GM18517 (cell line): ENCODE measurements around the gene DBH.

Experiments
- ATAC-seq: cut with Tn5 transposase; IDR thresholded peaks from one replicate; pipeline ENCODE4 v1.9.1; 2021; ENCODE audit warnings: mild to moderate bottlenecking, moderate library complexity; ENCODE audit not compliant: unreplicated experiment

Gene DBH

DNA sequence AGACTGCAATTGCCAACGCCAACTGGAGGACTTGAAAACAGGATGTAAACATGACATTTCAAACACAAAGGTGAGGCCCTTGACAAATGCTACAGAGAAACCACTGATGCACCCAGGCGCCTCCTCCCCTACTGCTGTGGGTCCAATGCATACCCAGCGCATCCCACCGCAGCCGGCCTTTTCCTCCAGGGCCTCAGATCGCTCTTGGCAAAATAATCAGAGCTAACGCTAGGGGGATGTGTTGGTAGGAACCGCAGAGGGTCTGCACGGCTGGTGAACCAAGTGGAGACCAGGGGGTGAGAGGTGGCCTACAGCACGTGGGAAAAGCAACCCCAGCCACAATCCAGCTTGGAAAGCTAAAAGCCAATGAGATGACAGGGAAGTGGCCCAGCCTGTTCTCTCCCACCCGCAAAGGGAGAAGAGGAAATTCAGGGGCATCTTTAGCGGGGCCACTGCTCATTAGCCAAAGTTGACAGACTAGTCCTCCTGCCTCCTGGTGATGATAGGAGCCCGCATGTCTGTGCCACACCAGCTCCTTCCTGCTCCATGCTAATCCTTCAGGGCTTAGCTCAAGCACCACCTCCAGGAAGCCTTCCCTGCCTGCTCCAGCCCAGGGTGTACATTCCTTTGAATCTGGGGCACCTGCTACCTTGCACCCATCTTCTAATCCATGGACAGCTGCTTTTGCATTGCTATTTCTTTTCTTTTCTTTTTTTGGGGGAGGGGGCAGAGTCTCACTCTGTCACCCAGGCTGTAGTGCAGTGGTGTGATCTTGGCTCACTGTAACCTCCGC lies 32.8 kb upstream of the DBH start:
- no peak for ATAC-seq

DNA sequence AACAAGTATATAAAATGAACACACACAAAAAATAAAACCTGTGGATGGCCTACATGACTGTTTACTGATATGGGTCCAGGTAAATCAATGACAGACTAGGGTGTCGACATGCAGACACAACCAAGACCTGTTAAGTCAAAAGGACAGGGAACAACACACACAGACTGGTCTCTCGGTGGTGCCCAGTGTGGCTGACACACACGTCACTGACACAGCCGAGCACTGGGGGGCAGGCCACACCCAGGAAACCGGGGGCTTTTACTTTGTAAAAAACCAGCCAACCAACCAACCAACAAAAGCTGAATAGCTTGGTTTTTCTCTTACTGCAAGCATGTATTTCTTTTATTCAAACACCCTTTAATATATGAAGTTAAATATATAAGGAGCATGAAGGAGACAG lies 31.9 kb upstream of the DBH start:
- ATAC-seq, result no peak

DNA sequence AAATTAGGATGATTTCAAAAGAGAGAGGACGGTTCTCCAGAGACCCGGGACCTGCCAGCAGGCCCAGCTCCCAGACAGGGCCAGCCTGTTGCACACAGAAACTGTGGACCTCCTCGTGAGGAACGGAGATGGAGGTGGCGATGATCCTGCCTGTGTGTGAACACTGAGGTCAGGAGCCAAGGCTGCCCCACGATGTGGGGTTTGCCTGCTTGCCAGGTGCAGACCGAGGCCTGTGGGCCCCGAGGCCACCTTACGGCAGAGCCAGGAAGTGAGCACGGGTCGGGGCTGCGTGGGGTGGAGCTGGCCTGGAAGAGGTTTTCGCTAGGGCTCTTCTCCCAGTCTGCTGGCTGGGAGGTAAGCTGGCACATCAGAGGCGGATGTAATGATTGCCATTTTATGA lies 31.3 kb upstream of the DBH start:
- no peak for ATAC-seq

DNA sequence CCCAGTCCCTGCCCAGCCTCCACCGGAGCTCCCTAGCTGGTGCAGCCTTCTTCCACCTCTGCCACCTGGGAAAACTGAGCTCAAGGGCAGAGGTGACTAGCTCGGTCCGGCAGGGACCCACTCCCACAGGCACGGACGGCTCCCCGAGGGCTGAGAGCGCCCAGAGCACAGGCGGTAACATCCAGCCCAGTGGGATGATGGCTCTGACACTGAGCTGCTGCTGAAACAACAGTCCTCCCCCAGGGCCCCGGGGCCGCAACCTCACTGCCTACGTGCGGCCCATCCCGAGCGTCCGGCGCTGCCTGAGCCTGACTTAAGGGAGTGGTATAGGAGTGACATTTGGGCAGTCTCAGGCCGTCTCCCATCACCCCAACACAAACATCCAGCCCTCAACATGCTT lies 30.7 kb upstream of the DBH start:
- ATAC-seq, result no peak

DNA sequence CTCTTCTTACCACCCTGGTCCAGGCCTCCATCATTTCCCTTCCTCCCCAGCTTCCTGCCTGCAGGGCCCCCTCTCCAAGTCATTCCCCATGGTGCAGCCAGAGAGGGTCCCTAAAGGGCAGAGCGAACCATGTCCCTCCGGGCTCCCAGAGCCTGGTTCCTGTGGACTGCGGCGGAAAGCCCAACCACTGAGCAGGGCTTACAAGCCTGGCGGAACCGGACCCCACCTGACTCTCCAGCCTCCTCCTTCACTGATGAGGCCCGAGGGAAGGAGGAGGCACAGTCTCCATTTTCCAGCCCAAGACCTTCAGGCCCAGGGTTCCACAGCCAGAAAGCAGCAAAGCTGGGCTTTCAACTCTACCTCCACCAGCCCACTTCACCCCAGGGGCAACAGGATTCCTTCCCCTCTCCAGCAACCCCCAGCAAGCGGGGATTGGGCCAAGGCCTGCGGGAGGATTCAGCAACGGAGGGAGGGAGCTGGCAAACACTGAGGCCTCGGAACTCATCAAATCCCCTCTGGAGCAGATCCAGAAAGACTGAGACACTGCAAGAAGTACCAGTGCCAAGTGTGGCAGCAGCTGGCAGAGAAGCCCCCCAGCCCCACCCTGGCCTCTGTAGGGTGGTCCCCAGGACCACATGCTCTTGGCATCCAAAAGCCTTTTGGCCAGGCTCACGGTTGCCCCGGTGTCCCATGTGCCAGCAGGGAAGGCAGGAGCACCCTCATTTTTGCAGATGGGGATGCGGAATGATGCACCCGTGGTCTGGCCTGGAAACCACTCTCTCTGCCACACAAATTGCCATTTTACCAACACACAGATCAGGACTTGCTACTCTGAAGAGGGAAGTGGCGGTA lies 30.1 kb upstream of the DBH start:
- ATAC-seq, result no peak

DNA sequence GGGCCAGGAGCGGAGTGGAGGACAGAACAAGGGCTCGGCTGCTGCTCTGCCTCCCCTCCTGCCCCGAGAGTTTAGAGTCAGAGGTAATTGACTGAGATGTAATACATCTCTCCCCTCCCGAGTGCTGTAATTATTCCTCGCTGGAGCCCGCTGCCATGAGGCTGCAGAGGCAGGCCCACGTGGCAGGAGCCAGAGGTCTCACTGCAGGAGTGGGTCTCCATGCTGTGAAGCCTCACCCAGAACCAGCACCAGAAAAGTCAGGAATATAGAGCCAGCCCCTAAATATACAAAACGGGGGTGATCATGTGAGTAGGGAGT lies 29.5 kb upstream of the DBH start:
- ATAC-seq, result no peak

DNA sequence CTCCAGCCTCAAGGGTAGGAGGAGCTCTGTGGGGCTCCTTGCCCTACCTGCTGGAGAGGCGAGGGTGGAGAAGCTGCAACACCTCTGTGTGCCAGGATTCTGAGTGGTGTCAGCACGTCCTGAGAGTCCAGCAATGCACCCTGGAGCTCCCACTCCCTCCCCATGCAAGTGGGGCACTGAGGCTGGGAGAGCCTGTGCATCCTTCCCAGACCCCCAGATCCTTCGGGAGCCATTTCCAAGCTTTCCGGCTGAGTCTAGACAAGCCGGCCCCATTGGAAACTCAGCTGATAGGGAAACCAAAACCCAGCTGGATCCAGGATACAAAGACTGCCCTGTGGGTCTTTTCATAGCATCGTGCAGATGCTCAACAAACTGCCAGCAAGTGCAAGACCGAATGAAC lies 28.8 kb upstream of the DBH start:
- ATAC-seq, result no peak

DNA sequence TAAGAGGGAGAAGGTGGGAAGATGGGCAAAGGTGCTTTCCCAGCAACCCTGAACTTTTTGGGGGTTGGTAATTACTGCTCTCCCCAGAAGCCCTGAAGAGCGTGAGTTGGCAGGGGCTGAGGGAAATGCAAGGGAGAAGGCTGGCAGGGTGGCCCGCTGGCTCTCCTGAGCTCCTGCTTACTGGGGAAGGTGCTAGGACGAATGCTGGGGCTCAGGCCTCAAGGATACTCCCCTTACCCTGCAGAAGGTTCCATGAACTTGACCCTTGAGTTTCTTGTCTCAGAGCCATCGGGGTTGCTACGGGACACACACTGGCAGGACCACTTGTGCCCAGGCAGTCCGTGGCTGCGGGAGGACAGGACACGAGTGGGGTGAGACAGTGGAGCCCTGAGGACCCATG lies 28.2 kb upstream of the DBH start:
- no peak for ATAC-seq

DNA sequence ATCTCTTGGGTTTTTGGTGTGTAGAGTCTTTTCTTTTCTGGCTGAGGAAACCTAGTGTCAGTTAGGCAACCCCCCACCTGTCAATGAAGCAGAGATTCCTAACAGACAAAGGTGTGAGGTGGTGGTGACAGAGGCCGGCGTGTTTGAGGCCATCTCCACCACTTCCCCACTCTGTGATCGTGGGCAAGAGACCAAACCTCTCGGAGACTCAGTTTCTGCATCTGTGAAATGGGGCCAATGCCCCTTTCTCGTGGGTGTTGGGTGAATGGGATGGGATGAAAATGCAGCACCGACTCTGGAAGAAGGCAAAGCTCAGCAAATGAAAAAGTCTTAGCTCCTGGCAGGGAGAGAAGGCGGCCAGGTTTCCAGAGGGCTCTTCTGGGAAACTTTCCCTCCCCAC lies 27.8 kb upstream of the DBH start:
- no peak for ATAC-seq

DNA sequence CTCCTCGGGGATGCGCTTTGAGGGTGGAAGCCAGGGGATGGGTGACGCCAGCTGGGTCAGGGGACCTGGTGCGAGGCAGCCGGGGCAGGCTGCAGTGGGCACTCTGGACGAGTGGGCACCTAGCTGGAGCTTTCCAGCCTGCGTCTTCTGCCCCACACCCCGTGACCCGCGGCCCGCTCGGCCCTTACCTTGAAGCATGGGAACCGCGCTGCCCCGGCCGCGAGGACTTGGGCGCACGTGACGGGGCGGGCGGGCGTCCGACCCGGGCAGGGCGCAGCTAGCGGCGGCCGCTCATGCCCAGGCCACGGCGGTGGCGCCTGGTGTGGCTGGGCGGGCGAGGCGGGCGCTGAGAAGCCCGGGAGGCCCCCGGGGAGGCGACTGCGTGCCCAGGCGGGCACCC lies 27.3 kb upstream of the DBH start:
- ATAC-seq, result no peak

DNA sequence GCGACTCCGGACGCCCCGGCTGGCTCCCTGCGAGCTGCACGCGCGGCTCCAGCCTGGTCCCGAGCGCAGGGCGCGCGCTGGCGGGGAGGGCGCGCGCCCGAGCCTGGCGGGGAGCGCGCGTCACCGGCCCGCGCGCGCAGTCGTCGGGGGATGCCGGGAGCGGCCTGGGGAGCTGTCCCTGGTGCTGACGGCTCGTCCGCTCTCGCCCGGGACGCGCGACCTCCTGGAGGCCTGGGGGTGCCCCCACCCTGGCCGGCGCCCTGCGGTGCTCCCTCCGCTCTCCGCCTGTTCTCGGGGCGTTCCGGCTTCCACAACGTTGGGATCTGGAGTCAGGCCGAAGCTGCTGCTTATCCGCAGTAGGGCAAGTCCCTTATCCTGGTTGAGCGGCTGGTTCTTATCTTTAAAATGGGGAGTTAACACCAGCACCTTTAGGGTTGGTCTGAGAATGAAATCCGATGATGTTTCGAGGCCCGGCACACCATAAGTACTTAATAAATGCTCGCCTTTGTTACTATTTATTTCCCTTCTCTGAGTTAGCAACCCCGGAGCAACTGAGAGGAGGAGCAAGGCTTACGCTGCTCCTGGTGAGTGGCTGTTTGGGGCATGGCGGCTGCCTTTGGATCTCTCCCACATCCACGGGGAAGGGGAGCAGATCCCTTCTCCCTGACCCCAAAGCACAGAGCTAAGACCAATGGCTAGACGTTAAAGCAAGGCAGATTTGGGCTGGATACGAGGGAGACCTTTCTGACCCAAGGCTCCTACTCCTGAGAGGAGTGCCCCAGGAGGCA lies 26.7 kb upstream of the DBH start, which contains the start of gene FAM163B:
FAM163B (minus strand) TSS at position 79 of the 788 bp plus-strand sequence. CDS start 29,166 bp downstream, outside the sequence.
- ATAC-seq, result no peak

DNA sequence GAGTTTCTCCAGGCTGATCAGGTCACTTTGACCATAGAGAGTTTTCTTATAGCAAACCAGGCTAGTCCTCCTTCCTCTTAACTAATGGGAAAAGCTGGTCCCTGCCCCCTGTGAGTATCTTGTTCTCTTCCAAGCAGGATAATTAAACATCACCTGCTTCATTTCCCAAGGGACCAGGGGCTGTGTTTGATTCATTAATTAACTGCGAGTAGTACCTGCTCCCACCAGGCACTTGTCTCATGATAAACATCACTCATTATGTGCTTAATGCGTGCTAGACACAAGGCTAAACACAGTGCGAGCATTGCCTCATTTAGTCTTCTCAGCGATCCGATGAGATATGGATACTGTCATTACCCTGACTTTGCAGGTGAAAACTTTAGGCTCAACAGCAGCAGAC lies 25.3 kb upstream of the DBH start:
- ATAC-seq, result no peak

DNA sequence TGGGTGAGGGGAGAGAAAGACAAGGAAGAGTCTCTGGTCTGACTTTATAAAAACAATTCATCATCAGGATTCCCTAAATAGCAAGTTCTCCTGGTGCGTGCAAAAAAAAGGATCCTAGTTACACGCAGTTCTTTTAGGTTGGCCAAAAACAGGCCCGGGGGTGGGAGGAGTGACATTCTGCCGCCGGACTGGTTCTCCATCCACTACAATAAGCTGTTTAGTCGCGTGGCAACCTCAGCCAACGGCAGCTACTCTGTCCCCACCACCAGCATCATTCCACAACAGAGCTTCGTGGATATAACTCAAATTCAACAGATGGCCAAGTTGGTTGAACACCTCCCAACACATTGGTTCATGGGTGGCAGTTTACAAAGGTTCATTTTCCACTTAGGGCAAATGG lies 24.1 kb upstream of the DBH start:
- no peak for ATAC-seq

DNA sequence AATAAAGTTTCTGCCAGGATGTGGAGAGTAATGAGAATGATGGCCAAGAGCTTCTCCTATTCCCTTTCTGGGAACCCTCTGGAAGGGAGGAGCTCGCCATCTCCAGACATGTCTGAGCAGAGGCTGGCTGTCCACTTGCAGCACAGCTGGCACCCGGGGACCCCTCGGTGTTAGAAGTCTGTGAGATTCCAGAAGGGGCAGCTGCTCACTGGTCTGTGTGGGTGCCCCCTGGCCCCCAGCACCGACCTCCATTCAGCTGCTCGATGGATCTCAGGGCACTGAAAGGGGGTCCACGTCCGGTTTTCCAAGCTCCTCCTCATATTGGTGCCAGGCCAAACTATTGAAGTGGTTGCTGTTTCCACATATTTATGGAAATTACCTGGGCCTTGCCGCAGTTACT lies 23.3 kb upstream of the DBH start:
- ATAC-seq, result no peak

DNA sequence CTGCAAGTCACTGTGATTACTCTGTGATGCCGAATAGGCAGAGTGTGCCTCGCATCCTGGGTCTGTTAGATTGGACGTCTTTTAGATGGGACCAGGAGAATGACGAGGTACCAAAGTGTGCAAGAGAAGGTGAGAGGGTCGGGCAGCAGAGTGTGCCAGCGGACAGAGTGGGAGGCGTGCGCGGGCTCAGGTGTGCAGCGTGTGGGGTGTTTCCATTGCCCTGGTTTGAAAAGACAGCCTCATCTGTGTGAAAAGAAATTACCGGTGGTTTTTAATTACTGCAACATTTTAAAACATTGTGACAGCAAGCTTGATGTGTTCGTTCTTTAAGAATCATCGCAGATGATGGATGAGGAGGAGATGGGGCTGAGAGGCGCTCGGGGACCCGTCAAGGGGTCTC lies 22.7 kb upstream of the DBH start:
- no peak for ATAC-seq

DNA sequence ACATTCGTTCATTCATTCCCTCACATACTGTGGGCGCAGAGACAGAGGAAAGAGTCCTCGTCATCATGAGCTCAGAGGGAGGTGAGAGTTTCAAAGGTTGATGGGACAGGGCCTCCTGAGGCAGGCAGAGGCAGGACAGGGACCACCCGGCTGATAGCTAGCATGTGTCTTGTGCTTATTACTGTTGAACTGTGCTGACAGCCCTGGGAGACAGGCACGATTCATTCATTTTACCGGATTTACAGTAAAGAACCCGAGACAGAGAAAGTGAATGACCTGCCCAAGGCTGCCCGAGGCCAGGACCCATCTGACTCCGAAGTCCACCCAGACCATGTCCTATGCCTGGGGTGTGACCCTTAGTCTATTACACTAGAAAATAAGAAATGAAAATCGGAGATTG lies 22.1 kb upstream of the DBH start:
- ATAC-seq, result no peak

DNA sequence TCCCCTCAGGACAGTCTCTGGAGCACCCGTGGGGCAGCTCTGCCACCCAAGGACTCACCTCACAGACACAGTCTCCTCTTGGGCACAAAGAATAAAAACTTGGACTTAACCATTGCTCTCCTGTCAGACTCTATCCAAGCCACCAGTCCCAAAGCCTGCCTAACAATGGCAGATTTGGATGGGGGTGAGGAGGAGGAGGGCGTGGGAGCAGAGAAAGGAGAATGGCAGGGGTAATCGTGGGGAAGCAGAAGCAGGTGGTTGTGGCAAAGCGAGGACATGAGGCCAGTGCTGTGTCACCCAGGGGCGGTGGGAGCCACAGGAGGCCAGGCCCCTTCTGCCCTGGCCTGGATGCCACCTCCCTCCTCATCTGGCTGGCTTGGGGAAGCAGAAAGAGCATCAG lies 21.5 kb upstream of the DBH start:
- no peak for ATAC-seq

DNA sequence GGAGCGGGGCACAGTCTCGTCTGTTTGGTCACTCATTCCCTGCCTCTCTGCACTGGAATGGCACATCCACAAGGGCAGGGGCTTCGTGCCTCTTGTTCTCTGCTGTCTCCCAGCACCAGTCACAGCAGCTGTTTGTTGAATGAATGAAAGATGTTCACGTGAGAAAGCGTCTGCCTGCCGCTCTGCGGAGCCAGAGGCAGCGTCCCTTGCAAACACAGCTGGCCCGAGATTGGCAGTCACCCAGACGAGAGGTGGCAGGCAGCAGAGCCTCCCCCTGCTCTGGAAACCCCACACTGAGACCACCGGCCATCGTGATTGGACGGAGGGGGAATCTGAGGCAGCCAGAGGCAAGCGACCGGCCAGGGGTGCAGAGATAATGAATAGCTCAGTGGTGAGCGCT lies 21.0 kb upstream of the DBH start:
- no peak for ATAC-seq

DNA sequence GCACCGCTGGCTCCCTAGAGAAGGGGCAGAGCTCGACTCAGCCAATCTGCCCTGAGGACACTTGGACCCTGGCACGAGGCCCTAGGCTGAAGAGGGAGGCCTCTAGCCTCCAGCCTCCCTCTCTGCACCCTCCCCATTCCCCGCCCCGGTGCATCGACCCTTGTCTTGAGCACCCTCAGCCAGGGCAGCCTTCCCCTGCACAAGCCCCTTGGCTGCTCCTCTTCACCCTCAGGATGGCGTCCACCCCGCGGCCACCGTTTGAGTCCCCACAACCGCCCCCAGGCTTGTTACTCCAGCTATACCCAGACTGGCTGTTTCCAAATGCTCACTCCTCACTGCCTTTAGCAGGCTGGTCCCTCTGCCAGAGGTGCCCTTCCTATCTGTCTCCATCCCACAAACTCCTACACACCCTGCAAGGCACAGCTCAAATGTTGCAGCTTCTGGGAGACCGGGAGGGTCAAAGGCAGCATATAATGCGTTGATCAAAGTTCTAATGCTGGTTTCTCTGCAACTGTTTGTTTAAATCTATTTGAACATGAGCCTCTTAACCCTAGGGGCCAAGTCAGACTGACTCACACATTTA lies 20.5 kb upstream of the DBH start:
- ATAC-seq, result no peak

DNA sequence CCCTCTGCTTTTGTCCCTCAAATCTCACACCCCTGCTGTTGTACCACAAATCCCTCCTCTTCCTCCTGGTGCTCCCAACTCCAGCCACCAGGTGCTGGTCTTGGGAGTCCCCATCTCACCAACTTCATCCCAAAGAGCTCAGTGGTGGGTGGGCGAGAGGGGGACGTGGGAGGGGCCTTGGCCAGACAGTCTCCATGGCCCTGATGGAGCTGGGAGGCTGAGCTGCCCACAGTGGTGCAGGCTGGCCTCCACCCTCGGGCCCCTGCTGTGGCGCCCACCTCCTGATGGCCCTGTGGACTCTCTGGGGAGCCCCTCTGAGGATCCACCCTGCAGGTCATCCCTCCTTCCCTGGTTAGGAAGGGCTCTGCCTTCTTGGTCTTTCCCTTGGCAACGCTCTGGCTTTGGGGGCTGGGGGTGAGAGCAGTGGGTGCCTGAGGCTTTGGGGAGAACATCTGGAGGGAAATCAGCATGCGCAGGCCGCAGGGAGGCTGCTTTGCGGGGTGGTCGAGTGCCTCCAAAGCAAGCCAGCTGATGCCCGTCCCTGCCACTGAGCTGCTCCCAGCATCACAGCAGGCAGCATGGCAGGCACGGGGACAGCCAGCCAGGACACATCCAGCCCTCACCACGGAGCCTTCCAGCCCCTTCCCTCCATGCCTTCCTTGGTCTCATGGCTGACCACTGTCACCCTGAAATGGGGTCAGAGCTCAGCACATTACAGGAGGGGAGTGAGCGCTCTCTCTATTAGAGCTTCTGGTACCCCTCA lies 19.3 kb upstream of the DBH start:
- ATAC-seq, result no peak

DNA sequence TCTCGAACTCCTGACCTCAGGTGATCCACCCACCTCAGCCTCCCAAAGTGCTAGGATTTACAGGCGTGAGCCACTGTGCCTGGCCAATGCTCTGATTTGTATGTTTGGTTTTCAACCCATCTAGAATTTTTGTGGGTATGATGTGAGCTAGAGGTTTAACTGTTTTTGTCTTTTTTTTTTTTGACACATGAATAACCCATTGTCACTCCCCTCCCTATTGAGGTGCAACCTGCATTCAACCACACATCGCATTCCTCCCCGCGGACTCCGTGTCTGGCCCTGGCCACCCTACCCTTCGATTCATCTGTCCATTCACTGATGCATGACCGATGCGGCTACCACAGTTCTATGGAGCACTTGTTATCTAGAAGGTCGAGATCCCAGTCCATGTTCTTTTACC lies 17.4 kb upstream of the DBH start:
- no peak for ATAC-seq
